AG04450 (cell line): Measurements from ENCODE around the gene ADAM22. TPM values are rescaled to one million over a fixed set of nuclear protein-coding genes. Genes with fewer than 3 reads are reported as not detected.

Experiments
- CTCF ChIA-PET: fragments of 300-600, 350-600 bp; formaldehyde crosslinking; extraction: SDS; loops from one replicate; lab custom pipeline; 2022; ENCODE audit warnings: antibody characterized with exemption, inconsistent platforms; lab: Charles Lee
- POLR2A ChIA-PET: fragments of 350-600 bp; formaldehyde crosslinking; extraction: SDS; loops from one replicate; lab custom pipeline; 2021; ENCODE audit warnings: antibody characterized with exemption, inconsistent platforms; lab: Yijun Ruan, JAX
- DNase-seq: peaks from one replicate; pipeline ENCODE4 v3.0.0-alpha.2; 2011; ENCODE audit warnings: low read depth, low spot score
- H3K27ac ChIP-seq: one replicate; pipeline ENCODE4 v1.5.1; 2012; ENCODE audit warnings: low read depth, low read length, control low read depth
- H3K27me3 ChIP-seq: one replicate; pipeline ENCODE4 v1.6.0; 2012; ENCODE audit warnings: low read length; ENCODE audit not compliant: control insufficient read depth, insufficient read depth
- H3K4me3 ChIP-seq: 2 replicates; pipeline ENCODE4 v1.5.1; 2011; ENCODE audit warnings: mild to moderate bottlenecking, low read depth, low read length, control low read depth
- H3K9me3 ChIP-seq: 2 replicates; pipeline ENCODE4 v1.5.1; 2012; ENCODE audit warnings: low read length; ENCODE audit not compliant: control insufficient read depth, insufficient read depth
- CTCF ChIP-seq: IDR thresholded peaks from 2 replicates; pipeline ENCODE4 v1.5.1; 2011; ENCODE audit warnings: low read depth, low read length, control low read depth, inconsistent platforms
- polyA plus RNA-seq: library from polyadenylated mRNA; depleted of rRNA; stranded (reverse); fragments of >200 nt; gene quantifications from 2 replicates; pipeline ENCODE4 v1.2.3, GENCODE V29; 2011

ADAM22 gene
- polyA plus RNA-seq, 1 experiment = 0.33 TPM

GRCh38 chr7:88040694-88041093 lies 106.6 kb downstream of the ADAM22 start:
- POLR2A ChIA-PET = no interaction called here
- H3K4me3 ChIP-seq = no peak overlapping the region
- no peaks in the 10 kb centered on the region for H3K9me3 ChIP-seq
- TF ChIP-seq CTCF = no peak
- no peaks in the 10 kb centered on the region for H3K27me3 ChIP-seq
- DNase-seq = no peak
- no peak overlapping the region for H3K27ac ChIP-seq
- CTCF ChIA-PET = no interaction called here

- TF ChIP-seq CTCF = no peak
- Histone ChIP-seq H3K27me3 (no peaks in the 10 kb centered on the region), H3K9me3 (no peaks in the 10 kb centered on the region), H3K27ac (no peak overlapping the region), H3K4me3 (no peak overlapping the region)
- no peak for DNase-seq
- ChIA-PET CTCF (no interaction called here), POLR2A (no interaction called here)
These were observed 107.5 kb downstream of the ADAM22 start for GRCh38 chr7:88041583-88041982.

- ChIA-PET POLR2A (no interaction called here), CTCF (no interaction called here)
- no peak for TF ChIP-seq CTCF
- H3K9me3 ChIP-seq = no peaks in the 10 kb centered on the region
- no peaks in the 10 kb centered on the region for H3K27me3 ChIP-seq
- no peak for DNase-seq
- no peak overlapping the region for H3K27ac ChIP-seq
- no peak overlapping the region for H3K4me3 ChIP-seq
These were observed 108.1 kb downstream of the ADAM22 start for GRCh38 chr7:88042157-88042556.

- no peak overlapping the region for H3K4me3 ChIP-seq
- H3K9me3 ChIP-seq = no peaks in the 10 kb centered on the region
- no peaks in the 10 kb centered on the region for H3K27me3 ChIP-seq
- ChIA-PET POLR2A (no interaction called here), CTCF (no interaction called here)
- no peak overlapping the region for H3K27ac ChIP-seq
- TF ChIP-seq CTCF = no peak
- no peak for DNase-seq
These were observed 108.8 kb downstream of the ADAM22 start for GRCh38 chr7:88042803-88043202.

- ChIA-PET POLR2A (no interaction called here), CTCF (no interaction called here)
- DNase-seq = no peak
- Histone ChIP-seq H3K9me3 (no peaks in the 10 kb centered on the region), H3K4me3 (no peak overlapping the region), H3K27ac (no peak overlapping the region), H3K27me3 (no peaks in the 10 kb centered on the region)
- TF ChIP-seq CTCF = no peak
These were observed 110.0 kb downstream of the ADAM22 start for GRCh38 chr7:88044069-88044468.
